Measurements from ENCODE around the gene LTBP3. TPM values are rescaled to one million over a fixed set of nuclear protein-coding genes. Genes with fewer than 3 reads are reported as not detected.

Gene LTBP3
- total RNA-seq, 1 experiment from 2014 or later: 92.1 TPM

GRCh38 chr11:65554842-65555430, 3.2 kb downstream of the LTBP3 start:
- no peak overlapping the region for H3K4me3 ChIP-seq (ENCODE audit: low read depth, low read length, poor library complexity, severe bottlenecking)
- H3K9me3 ChIP-seq (ENCODE audit: low read depth, low read length, poor library complexity, severe bottlenecking): no peaks in the 10 kb centered on the region
- no peaks in the 10 kb centered on the region for H3K27me3 ChIP-seq (replicated peaks; ENCODE audit: insufficient read depth, low read depth, low read length, poor library complexity)
- POLR2A ChIA-PET (ENCODE audit: low non-redundant PET): interaction anchor here (0.6 kb wide), 1 partner anchor 98 kb away, joined by 11 read pairs; no protein-coding TSS in a partner anchor
- no TSS peak for BruUV-seq (replicated peaks)
- H3K36me3 ChIP-seq (ENCODE audit: insufficient read depth, low read length, poor library complexity, severe bottlenecking): peaks cover 9% of the 10 kb centered on the region
- no peak for TF ChIP-seq CTCF (conservative IDR thresholded peaks at IDR 0.05; ENCODE audit: low read depth, low read length)
- no peak for TF ChIP-seq EZH2 (IDR thresholded peaks at IDR 0.05; ENCODE audit: borderline replicate concordance, low read depth, low read length, poor library complexity, severe bottlenecking)
- DNase-seq (ENCODE audit: low spot score): no peak
- peak overlapping the region; percentile 7 for H3K27ac ChIP-seq (ENCODE audit: low read depth, low read length, poor library complexity, severe bottlenecking)
- intact Hi-C loops (cut with micrococcal nuclease; ENCODE audit: unreplicated experiment): no loop called here
- CTCF ChIA-PET: no interaction called here
- H3K4me1 ChIP-seq (ENCODE audit: insufficient read depth, low read length, poor library complexity, severe bottlenecking): peaks cover 29% of the 10 kb centered on the region

DNA sequence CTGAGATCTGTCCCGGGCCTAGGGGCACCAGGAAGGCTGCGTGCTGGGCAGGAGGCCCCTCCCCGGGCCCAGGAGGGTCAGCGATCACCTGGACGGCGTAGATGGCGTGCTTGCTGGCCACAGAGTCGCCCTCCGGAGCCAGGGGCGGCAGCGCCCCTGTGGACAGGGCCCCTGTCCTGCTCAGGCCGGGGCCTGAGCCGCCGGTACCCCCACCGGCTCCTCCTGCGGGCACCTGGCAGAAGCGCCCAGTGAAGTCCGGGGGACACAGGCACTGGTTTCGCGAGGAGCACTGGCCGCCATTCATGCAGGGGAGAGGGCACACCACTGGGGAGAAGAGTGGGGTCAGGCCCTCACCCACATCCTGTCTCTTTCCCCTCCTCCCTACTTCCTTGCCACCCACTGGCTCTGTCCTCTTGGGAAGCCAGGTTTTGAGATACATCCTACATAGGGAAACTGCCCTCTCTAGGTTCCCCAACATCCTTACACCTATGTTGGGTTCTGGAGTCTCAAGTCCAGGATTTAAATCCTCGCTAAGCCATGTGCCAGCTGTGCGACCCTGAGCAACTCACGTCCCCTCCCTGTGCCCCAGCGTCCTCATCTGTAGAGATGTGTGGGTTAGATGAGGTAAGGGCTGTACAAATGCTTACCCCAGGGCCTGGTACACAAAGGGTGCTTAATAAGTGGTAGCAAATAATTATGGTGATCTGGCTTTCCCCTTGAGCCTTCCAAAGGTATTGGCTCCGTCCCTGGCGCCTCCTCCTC, 3.9 kb downstream of the LTBP3 start:
- Histone ChIP-seq H3K36me3 (ENCODE audit: insufficient read depth, low read length, poor library complexity, severe bottlenecking) (peaks cover 9% of the 10 kb centered on the region), H3K27me3 (replicated peaks; ENCODE audit: insufficient read depth, low read depth, low read length, poor library complexity) (no peaks in the 10 kb centered on the region), H3K27ac (ENCODE audit: low read depth, low read length, poor library complexity, severe bottlenecking) (peak overlapping the region; percentile 25), H3K4me3 (ENCODE audit: low read depth, low read length, poor library complexity, severe bottlenecking) (no peak overlapping the region), H3K4me1 (ENCODE audit: insufficient read depth, low read length, poor library complexity, severe bottlenecking) (peaks cover 22% of the 10 kb centered on the region), H3K9me3 (ENCODE audit: low read depth, low read length, poor library complexity, severe bottlenecking) (no peaks in the 10 kb centered on the region)
- no TSS peak for BruUV-seq (replicated peaks)
- intact Hi-C loops (cut with micrococcal nuclease; ENCODE audit: unreplicated experiment): no loop called here
- POLR2A ChIA-PET (ENCODE audit: low non-redundant PET): no interaction called here
- DNase-seq (ENCODE audit: low spot score): no peak
- CTCF ChIA-PET: no interaction called here
- TF ChIP-seq CTCF (conservative IDR thresholded peaks at IDR 0.05; ENCODE audit: low read depth, low read length) (no peak), EZH2 (IDR thresholded peaks at IDR 0.05; ENCODE audit: borderline replicate concordance, low read depth, low read length, poor library complexity, severe bottlenecking) (no peak)

- Histone ChIP-seq H3K9me3 (ENCODE audit: low read depth, low read length, poor library complexity, severe bottlenecking) (no peaks in the 10 kb centered on the region), H3K4me3 (ENCODE audit: low read depth, low read length, poor library complexity, severe bottlenecking) (no peak overlapping the region), H3K27ac (ENCODE audit: low read depth, low read length, poor library complexity, severe bottlenecking) (peak overlapping the region; percentile 25), H3K36me3 (ENCODE audit: insufficient read depth, low read length, poor library complexity, severe bottlenecking) (peaks cover 9% of the 10 kb centered on the region), H3K4me1 (ENCODE audit: insufficient read depth, low read length, poor library complexity, severe bottlenecking) (peaks cover 14% of the 10 kb centered on the region), H3K27me3 (replicated peaks; ENCODE audit: insufficient read depth, low read depth, low read length, poor library complexity) (no peaks in the 10 kb centered on the region)
- ChIA-PET POLR2A (ENCODE audit: low non-redundant PET) (interaction anchor here (0.6 kb wide), 1 partner anchor 24 kb away, joined by 3 read pairs; no protein-coding TSS in a partner anchor), CTCF (no interaction called here)
- peak; percentile 73 for DNase-seq (ENCODE audit: low spot score)
- no TSS peak for BruUV-seq (replicated peaks)
- intact Hi-C loops (cut with micrococcal nuclease; ENCODE audit: unreplicated experiment): no loop called here
- TF ChIP-seq CTCF (conservative IDR thresholded peaks at IDR 0.05; ENCODE audit: low read depth, low read length): no peak
- no peak for TF ChIP-seq EZH2 (IDR thresholded peaks at IDR 0.05; ENCODE audit: borderline replicate concordance, low read depth, low read length, poor library complexity, severe bottlenecking)
These were observed 4.7 kb downstream of the LTBP3 start for GRCh38 chr11:65553301-65554001.
